Ishikawa (cell line): ENCODE measurements around the gene EYS.

Experiments used
- CEBPB ChIP-seq: IDR thresholded peaks from 2 replicates; pipeline ENCODE4 v1.6.1; 2012
- TCF12 ChIP-seq: IDR thresholded peaks from 2 replicates; pipeline ENCODE4 v1.6.1; 2012; ENCODE audit warnings: low read depth

GRCh38 chr6:64257586-64257985 is 1449.4 kb downstream of the EYS start:
- no peak for TF ChIP-seq CEBPB
- TF ChIP-seq TCF12, result no peak
